Jurkat, Clone E6-1 (cell line): ENCODE results near the gene FUS. TPM values are rescaled to one million over a fixed set of nuclear protein-coding genes. Genes with fewer than 3 reads are reported as not detected.
"Not testable (repeated sequence)": the region's sequence is repeated elsewhere in the genome, so short reads cannot be mapped to it uniquely, and the experiment has no call there.

ENCODE experiments used
- DNase-seq: peaks from one replicate; pipeline ENCODE4 v3.0.0-alpha.2; 2011; ENCODE audit warnings: low read depth, low spot score
- H3K4me3 ChIP-seq: 2 replicates; pipeline ENCODE4 v1.5.1; 2011; ENCODE audit warnings: mild to moderate bottlenecking, low read length, control low read depth, moderate library complexity
- polyA plus RNA-seq: library from polyadenylated mRNA; unstranded; fragments of >200 nt; gene quantifications from one replicate; pipeline ENCODE4 v1.2.1, GENCODE V29; 2012; ENCODE audit warnings: missing spikeins; ENCODE audit not compliant: insufficient read length, insufficient read depth

The FUS gene
- polyA plus RNA-seq = 584 TPM

- H3K4me3 ChIP-seq = peak within 1 kb of the TSS; percentile 65
- peak; percentile 88 for DNase-seq
Measured at GRCh38 chr16:31179747-31180459, at the start of gene FUS. FUS (plus strand) TSS chr16:31180139; CDS start chr16:31180215, 76 bp downstream.

GRCh38 chr16:31130336-31130891 lies 49.5 kb upstream of the FUS start:
- H3K4me3 ChIP-seq = no peak overlapping the region
- no peak for DNase-seq

DNA sequence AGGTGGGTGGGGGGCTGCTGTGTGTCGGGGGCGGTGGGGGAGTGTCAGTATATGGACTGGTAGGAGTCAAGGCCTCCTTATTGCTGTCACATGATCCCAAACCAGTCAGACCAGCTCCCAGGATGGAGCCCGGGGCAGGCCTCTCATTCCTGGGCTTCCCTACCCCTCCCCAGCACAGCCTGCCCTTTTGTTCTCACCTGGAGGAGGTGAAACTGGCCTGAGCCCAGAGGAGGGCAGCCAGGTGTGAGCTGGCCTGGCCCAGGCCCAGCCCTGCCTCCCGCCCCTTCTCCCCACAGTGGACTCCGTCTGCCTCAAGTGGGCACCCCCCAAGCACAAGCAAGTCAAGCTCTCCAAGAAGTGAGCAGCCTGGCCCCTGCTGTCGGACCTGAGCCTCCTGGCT lies 49.0 kb upstream of the FUS start:
- DNase-seq = no peak
- no peak overlapping the region for H3K4me3 ChIP-seq

GRCh38 chr16:31131416-31131815 lies 48.5 kb upstream of the FUS start:
- H3K4me3 ChIP-seq = no peak overlapping the region
- DNase-seq = no peak

GRCh38 chr16:31131841-31132271 lies 48.1 kb upstream of the FUS start:
- no peak for DNase-seq
- no peak overlapping the region for H3K4me3 ChIP-seq

DNA sequence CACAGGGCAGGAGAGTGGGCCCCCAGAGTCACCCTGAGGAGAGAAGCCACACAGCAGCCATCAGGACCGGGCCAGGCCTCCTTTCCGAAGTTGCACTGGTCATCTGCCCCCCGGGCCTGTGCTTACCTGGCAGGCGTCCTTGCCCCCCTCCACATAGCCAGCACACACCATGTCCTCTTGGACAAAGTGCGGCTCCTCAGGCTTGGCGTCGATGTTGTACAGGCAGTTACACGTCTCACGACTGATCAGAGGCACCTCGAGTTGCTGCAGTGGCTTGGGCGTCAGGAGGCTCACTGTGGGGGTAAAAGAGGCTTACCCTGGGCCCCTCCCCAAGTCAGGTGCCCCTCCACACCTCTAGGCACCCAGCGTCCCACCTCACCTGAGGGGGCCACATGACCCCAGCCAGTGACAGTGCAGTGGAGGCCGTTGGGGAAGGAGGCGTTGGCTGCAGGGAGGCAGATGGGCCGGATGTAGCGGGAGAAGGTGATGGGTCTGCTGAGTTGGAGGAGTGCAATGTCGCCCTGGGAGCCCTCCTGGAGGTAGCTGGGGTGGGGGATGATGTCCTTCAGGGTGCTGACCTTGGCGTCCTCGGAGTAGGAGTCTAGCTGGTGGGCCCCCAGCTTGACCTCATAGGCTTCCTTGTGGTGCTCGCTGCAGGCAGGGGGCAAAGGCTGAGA lies 47.5 kb upstream of the FUS start:
- no peak overlapping the region for H3K4me3 ChIP-seq
- no peak for DNase-seq

DNA sequence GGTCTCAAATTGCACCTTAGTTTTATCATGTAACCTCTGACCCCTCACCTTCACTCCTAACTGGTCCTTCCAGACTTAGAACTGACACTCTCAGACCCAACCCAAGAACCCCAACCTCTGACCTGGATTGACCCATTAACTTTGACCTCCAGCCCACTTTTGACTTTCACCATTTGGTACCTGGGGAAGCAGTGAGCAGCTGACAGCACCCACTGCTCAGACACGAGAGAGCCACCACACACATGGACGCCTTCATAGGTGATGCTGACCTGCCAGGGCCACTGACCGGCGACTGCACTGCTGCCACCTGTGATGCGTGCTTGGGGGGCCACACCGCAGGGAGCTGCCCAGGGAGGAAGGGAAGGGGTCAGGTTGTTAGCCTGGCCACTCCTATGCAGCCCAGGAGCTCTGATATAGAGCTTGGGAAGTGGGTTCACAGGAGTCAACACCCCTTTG lies 46.9 kb upstream of the FUS start:
- DNase-seq = no peak
- no peak overlapping the region for H3K4me3 ChIP-seq

DNA sequence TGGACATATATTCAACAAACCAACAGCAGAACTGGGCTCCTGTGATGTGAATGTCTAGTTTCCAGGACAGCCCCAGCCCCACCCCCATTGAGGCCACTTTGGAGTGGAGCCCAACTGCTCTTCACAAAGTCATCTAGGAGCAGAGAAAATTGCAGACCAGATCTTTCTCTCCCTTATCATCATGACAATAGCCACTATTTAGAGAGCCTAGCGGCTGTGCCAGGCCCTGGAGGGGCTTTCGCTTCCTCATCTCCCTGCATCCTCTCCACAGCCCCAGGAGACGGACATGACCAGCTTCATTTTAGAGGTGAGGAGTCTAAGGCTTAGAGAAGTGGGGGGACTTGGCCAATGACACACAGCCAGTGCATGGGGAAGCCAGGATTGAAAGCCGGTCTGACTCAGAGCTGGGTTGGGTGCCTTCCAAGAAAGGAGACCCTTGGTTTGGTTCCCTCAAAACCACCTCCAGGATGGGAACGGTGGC lies 45.8 kb upstream of the FUS start:
- no peak for DNase-seq
- H3K4me3 ChIP-seq = no peak overlapping the region

DNA sequence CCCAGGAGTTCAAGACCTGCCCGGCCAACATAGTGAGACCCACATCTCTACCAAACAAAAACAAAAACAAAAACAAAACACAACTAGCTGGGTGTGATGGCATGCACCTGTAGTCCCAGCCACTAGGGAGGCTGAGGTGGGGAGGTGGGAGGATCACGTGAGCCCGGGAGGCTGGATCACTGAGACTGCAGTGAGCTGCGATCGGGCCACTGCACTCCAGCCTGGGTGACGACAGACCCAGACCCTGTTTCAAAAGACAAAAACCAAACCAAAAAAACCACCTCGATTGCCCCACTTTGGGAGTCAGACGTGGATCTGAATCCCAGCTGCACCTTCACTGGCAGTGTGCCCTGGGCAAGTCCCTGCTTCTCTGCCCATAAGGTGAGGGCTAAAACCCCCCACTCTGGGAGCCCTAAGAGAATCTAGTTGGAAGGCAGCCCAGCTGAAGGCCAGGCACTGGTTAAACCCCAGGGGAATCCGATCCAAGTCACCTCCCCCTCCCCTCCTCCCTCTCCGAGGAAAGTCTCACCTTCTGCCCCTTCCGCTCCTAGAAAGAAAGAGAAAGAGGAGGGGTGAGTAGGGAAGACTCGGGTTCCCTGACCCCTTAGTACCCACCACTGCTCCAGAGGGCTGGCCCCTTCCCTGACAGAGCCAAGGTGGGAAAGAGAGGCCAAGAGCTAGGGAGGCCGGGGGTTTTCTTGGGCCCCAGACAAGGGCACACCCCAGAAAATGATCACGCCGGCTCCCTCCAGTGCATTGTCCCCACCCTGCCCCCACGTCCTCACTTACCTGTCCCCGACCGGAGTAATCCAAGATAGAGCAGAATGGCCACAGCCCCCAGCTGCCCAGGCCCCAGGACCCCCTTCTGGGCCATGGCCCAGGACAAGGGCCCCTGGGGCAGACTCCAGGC lies 45.1 kb upstream of the FUS start:
- DNase-seq = no peak
- no peak overlapping the region for H3K4me3 ChIP-seq

- H3K4me3 ChIP-seq = no peak within 1 kb of the TSS
- DNase-seq = no peak
Measured at GRCh38 chr16:31135535-31136286, 44.2 kb upstream of the FUS start, which contains the start of gene PRSS8. PRSS8 (minus strand) TSS chr16:31135727; CDS start chr16:31135498, 229 bp downstream.

DNA sequence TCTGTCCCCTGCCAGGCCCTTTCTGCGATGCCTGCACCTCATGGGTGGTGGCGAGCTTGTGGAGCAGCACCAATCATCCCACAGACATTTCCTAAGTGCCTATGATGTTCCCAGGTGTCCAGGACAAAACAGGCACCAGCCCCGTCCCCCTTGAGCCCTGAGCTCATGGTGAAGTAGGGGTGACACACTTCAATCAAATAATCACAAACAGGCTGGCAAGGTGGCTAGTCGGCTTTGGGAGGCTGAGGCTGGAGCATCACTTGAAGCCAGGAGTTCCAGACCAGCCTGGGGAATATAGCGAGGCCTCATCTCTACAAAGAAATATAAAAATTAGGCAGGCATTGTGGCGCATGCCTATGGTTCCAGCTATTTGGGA lies 43.7 kb upstream of the FUS start:
- H3K4me3 ChIP-seq = no peak overlapping the region
- no peak for DNase-seq

DNA sequence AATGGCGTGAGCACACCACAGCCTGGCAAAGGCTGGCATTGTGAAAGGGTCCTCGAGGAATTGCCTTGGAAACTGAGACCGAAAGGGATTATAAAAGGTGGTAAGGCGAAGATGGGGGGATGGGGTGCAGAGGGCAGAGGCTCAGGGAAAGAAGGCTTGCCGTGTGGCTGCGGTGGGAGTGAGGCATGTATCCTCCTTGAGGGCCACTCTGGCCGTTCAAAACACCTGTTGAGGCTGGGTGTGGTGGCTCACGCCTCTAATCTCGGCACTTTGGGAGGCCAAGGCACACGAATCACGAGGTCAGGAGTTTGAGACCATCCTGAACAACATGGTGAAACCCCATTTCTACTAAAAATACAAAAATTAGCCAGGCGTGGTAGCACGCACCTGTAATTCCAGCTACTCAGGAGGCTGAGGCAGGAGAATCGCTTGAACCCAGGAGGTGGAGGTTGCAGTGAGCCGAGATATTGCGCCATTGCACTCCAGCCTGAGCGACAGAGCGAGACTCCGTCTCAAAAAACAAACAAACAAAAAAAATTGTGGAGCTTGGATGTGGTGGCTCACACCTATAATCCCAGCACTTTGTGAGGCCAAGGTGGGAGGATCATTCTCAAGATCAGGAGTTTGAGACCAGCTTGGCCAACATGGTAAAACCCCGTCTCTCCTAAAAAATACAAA lies 43.0 kb upstream of the FUS start:
- H3K4me3 ChIP-seq = not testable (repeated sequence)

DNA sequence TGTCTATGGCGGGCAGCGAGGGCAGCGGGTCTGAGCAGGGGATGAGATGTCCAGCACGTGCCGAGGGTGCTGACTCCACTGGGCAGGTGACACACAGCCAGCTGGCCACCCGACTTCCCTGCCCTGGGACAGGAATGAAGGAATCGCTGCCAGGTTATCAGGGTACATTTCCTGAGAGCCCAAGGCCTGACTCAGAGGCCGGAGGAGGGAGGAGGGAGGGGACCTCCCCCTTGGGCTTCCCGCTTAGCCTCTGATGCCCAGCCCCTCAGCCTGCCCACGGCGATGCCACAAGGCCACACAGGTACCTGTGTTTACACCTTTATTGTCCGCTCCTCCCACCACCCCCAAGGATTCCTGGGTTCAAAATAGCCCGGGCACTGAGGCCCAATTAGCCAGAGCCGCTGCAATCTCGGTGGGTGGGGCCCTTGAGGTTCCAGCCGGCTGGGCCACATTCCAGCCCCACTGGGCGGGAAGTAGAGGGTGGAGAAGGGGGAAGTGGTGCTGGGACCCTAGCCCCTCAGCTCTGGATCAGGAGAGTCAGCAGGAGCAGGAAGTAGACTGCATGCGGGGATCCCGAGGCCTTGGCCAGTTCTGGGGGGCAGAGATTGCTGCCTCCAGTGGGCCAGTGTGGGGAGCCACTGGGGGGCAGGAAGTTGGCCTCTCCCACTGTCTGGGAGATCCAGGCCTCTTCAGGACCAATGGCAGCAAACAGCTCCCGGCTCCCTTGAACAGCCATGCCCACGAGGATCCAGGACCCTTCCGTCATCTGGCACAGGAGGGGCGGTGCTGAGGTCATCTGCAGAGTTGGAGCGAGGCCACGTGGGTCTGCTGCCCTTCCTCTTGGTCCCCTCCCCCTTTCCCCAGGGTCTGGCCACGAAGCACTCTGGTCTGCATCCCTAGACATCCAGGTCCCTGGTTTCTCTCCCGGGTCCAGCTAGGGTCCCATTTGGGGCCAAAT lies 41.0 kb upstream of the FUS start:
- DNase-seq = no peak
- no peak overlapping the region for H3K4me3 ChIP-seq

More for the DNA sequence above, 43.0 kb upstream of the FUS start:
- DNase-seq = not testable (repeated sequence)

DNA sequence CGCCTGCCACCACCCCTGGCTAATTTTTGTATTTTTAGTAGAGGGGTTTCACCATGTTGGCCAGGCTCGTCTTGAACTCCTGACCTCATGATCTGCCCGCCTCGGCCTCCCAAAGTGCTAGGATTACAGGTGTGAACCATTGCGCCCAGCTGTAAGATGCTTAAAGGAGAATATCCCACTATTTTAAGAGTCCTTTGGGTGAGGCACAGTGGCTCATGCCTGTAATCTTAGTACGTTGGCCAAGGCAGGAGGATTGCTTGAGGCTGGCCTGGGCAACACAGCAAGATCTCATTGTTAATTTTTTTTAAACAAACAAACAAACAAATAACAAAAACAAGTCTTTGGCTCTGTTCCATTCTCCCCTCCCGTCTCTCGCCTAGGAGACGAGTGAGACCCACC lies 38.9 kb upstream of the FUS start:
- H3K4me3 ChIP-seq, DNase-seq: not testable (repeated sequence)

- DNase-seq = no peak
- H3K4me3 ChIP-seq = peak overlapping the region; percentile 23
Measured at GRCh38 chr16:31141489-31142108, 38.3 kb upstream of the FUS start.
